Measurements from ENCODE around the gene ACOX3.

ACOX3 gene

GRCh38 chr4:8467016-8467415 lies 26.5 kb upstream of the ACOX3 start:
- H3K9ac ChIP-seq (ENCODE audit: low read depth in 1 of 2, low read length in 2 of 2) = no peak overlapping the region
- no peaks in the 10 kb centered on the region for H3K9me3 ChIP-seq (ENCODE audit: control insufficient read depth in 1 of 2, low read length in 2 of 2)
- H3K27ac ChIP-seq (ENCODE audit: low read depth, low read length) = no peak overlapping the region
- no peaks in the 10 kb centered on the region for H3K27me3 ChIP-seq (ENCODE audit: control insufficient read depth in 1 of 2, insufficient read depth in 2 of 2, low read length in 2 of 2)
- no peak overlapping the region for H3K4me3 ChIP-seq (ENCODE audit: low read depth in 1 of 2, low read length in 2 of 2)
- H3K36me3 ChIP-seq (ENCODE audit: control insufficient read depth in 1 of 2, insufficient read depth in 2 of 2, low read length in 2 of 2) = peaks cover 0 to 58% of the 10 kb centered on the region in 2 donors
- H3K4me1 ChIP-seq (ENCODE audit: control insufficient read depth in 1 of 2, insufficient read depth in 2 of 2, low read length in 2 of 2) = no peaks in the 10 kb centered on the region

GRCh38 chr4:8465615-8466611 lies 25.4 kb upstream of the ACOX3 start:
- H3K4me3 ChIP-seq (ENCODE audit: low read depth in 1 of 2, low read length in 2 of 2) = no peak overlapping the region
- H3K9ac ChIP-seq (ENCODE audit: low read depth in 1 of 2, low read length in 2 of 2) = no peak overlapping the region
- H3K27me3 ChIP-seq (ENCODE audit: control insufficient read depth in 1 of 2, insufficient read depth in 2 of 2, low read length in 2 of 2) = no peaks in the 10 kb centered on the region
- no peak overlapping the region for H3K27ac ChIP-seq (ENCODE audit: low read depth, low read length)
- H3K36me3 ChIP-seq (ENCODE audit: control insufficient read depth in 1 of 2, insufficient read depth in 2 of 2, low read length in 2 of 2) = peaks cover 0 to 68% of the 10 kb centered on the region in 2 donors
- no peaks in the 10 kb centered on the region for H3K4me1 ChIP-seq (ENCODE audit: control insufficient read depth in 1 of 2, insufficient read depth in 2 of 2, low read length in 2 of 2)
- H3K9me3 ChIP-seq (ENCODE audit: control insufficient read depth in 1 of 2, low read length in 2 of 2) = no peaks in the 10 kb centered on the region

- Histone ChIP-seq H3K36me3 (ENCODE audit: control insufficient read depth in 1 of 2, insufficient read depth in 2 of 2, low read length in 2 of 2) (peaks cover 0 to 62% of the 10 kb centered on the region in 2 donors), H3K9me3 (ENCODE audit: control insufficient read depth in 1 of 2, low read length in 2 of 2) (no peaks in the 10 kb centered on the region), H3K27ac (ENCODE audit: low read depth, low read length) (no peak overlapping the region), H3K27me3 (ENCODE audit: control insufficient read depth in 1 of 2, insufficient read depth in 2 of 2, low read length in 2 of 2) (no peaks in the 10 kb centered on the region), H3K4me1 (ENCODE audit: control insufficient read depth in 1 of 2, insufficient read depth in 2 of 2, low read length in 2 of 2) (no peaks in the 10 kb centered on the region), H3K9ac (ENCODE audit: low read depth in 1 of 2, low read length in 2 of 2) (no peak overlapping the region), H3K4me3 (ENCODE audit: low read depth in 1 of 2, low read length in 2 of 2) (no peak overlapping the region)
These were observed 23.9 kb upstream of the ACOX3 start for GRCh38 chr4:8464381-8464780.

- Histone ChIP-seq H3K4me1 (ENCODE audit: control insufficient read depth in 1 of 2, insufficient read depth in 2 of 2, low read length in 2 of 2) (no peaks in the 10 kb centered on the region), H3K9me3 (ENCODE audit: control insufficient read depth in 1 of 2, low read length in 2 of 2) (no peaks in the 10 kb centered on the region), H3K27ac (ENCODE audit: low read depth, low read length) (no peak overlapping the region), H3K36me3 (ENCODE audit: control insufficient read depth in 1 of 2, insufficient read depth in 2 of 2, low read length in 2 of 2) (peaks cover 0 to 61% of the 10 kb centered on the region in 2 donors), H3K9ac (ENCODE audit: low read depth in 1 of 2, low read length in 2 of 2) (no peak overlapping the region), H3K4me3 (ENCODE audit: low read depth in 1 of 2, low read length in 2 of 2) (no peak overlapping the region), H3K27me3 (ENCODE audit: control insufficient read depth in 1 of 2, insufficient read depth in 2 of 2, low read length in 2 of 2) (no peaks in the 10 kb centered on the region)
These were observed 23.3 kb upstream of the ACOX3 start for GRCh38 chr4:8463811-8464210.

DNA sequence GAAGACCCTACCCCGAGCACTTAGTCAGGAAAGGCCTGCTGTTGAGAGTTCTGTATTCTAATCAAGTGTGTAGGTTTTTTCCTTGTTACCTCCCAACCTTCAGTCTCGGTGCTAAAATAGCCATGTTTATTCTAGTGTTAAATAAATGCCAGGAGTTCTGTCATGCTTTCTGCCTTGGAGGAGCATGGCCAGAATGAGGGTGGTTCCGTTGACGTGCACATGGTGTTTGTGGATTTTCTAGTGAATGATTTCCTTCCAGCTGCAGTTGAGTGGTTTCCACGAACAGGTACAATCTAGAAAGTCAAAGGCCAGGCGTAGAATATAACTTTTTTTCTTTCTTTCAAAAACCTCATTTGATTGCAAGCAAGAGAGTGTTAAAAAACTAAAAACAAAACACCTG lies 21.1 kb upstream of the ACOX3 start:
- Histone ChIP-seq H3K9me3 (ENCODE audit: control insufficient read depth in 1 of 2, low read length in 2 of 2) (no peaks in the 10 kb centered on the region), H3K4me3 (ENCODE audit: low read depth in 1 of 2, low read length in 2 of 2) (no peak overlapping the region), H3K27ac (ENCODE audit: low read depth, low read length) (no peak overlapping the region), H3K27me3 (ENCODE audit: control insufficient read depth in 1 of 2, insufficient read depth in 2 of 2, low read length in 2 of 2) (no peaks in the 10 kb centered on the region), H3K36me3 (ENCODE audit: control insufficient read depth in 1 of 2, insufficient read depth in 2 of 2, low read length in 2 of 2) (peaks cover 0 to 59% of the 10 kb centered on the region in 2 donors), H3K4me1 (ENCODE audit: control insufficient read depth in 1 of 2, insufficient read depth in 2 of 2, low read length in 2 of 2) (no peaks in the 10 kb centered on the region), H3K9ac (ENCODE audit: low read depth in 1 of 2, low read length in 2 of 2) (no peak overlapping the region)

GRCh38 chr4:8461086-8461485 lies 20.6 kb upstream of the ACOX3 start:
- no peak overlapping the region for H3K4me3 ChIP-seq (ENCODE audit: low read depth in 1 of 2, low read length in 2 of 2)
- H3K4me1 ChIP-seq (ENCODE audit: control insufficient read depth in 1 of 2, insufficient read depth in 2 of 2, low read length in 2 of 2) = no peaks in the 10 kb centered on the region
- no peaks in the 10 kb centered on the region for H3K9me3 ChIP-seq (ENCODE audit: control insufficient read depth in 1 of 2, low read length in 2 of 2)
- H3K9ac ChIP-seq (ENCODE audit: low read depth in 1 of 2, low read length in 2 of 2) = no peak overlapping the region
- H3K27me3 ChIP-seq (ENCODE audit: control insufficient read depth in 1 of 2, insufficient read depth in 2 of 2, low read length in 2 of 2) = no peaks in the 10 kb centered on the region
- no peak overlapping the region for H3K27ac ChIP-seq (ENCODE audit: low read depth, low read length)
- peaks cover 0 to 56% of the 10 kb centered on the region in 2 donors for H3K36me3 ChIP-seq (ENCODE audit: control insufficient read depth in 1 of 2, insufficient read depth in 2 of 2, low read length in 2 of 2)

DNA sequence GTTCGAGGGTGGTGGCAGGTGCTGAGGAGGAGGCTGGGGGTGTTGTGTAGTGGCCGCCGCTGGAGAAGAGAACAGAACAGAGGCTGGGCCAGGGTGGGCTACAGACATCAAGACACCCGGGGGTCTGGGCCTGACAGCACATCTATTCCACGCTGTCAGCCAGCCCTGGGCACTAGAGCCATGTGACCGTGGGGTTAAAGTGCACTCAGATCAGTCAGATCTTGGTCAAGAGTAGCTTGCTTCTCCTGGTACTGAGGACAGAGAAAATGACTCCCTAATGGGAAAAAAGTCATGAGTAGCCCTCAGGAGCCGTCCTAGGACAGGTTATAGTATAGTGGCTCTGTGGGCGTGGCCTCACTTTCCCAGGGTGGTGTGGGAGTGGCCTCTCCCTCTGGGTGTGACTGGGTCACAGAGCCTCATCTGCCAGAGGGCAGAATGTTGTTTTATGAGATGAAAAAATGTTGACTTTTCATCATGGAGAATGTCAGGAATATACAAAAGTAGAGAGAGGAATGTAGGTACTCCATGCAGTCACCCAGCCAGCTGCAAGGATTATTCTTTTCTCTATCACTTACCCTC lies 19.4 kb upstream of the ACOX3 start:
- H3K27ac ChIP-seq (ENCODE audit: low read depth, low read length) = no peak overlapping the region
- no peak overlapping the region for H3K4me3 ChIP-seq (ENCODE audit: low read depth in 1 of 2, low read length in 2 of 2)
- no peaks in the 10 kb centered on the region for H3K27me3 ChIP-seq (ENCODE audit: control insufficient read depth in 1 of 2, insufficient read depth in 2 of 2, low read length in 2 of 2)
- H3K9me3 ChIP-seq (ENCODE audit: control insufficient read depth in 1 of 2, low read length in 2 of 2) = no peaks in the 10 kb centered on the region
- H3K36me3 ChIP-seq (ENCODE audit: control insufficient read depth in 1 of 2, insufficient read depth in 2 of 2, low read length in 2 of 2) = peaks cover 7 to 55% of the 10 kb centered on the region in 2 donors
- no peak overlapping the region for H3K9ac ChIP-seq (ENCODE audit: low read depth in 1 of 2, low read length in 2 of 2)
- no peaks in the 10 kb centered on the region for H3K4me1 ChIP-seq (ENCODE audit: control insufficient read depth in 1 of 2, insufficient read depth in 2 of 2, low read length in 2 of 2)

DNA sequence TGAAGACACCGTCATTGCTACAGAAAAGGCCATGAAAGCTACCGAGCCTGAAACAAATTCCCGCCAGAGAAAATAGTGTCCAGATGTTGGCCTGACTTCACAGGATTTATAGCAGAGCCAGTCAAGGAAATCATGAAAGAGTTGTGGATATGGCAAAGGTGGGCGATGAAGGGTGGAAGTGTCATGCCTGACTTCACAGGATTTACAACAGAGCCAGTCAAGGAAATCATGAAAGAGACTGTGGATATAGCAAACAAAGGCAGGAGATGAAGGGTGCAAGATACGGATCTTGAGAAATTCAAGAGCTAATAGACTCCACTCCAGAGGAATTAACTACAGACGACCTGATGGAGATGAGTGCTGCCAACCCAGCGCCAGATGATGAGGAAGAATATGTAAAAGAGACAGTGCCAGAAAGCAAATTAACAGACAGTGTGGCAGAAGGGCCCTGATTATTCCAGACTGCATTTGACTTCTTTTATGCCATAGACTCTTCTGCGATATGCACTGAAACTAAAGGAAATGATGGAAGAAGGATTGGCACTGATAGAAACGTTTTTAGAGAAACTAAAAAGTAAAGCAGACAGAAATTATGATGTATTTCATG lies 17.2 kb upstream of the ACOX3 start:
- Histone ChIP-seq H3K36me3 (ENCODE audit: control insufficient read depth in 1 of 2, insufficient read depth in 2 of 2, low read length in 2 of 2) (peaks cover 23 to 63% of the 10 kb centered on the region in 2 donors), H3K27me3 (ENCODE audit: control insufficient read depth in 1 of 2, insufficient read depth in 2 of 2, low read length in 2 of 2) (no peaks in the 10 kb centered on the region), H3K4me3 (ENCODE audit: low read depth in 1 of 2, low read length in 2 of 2) (no peak overlapping the region)

DNA sequence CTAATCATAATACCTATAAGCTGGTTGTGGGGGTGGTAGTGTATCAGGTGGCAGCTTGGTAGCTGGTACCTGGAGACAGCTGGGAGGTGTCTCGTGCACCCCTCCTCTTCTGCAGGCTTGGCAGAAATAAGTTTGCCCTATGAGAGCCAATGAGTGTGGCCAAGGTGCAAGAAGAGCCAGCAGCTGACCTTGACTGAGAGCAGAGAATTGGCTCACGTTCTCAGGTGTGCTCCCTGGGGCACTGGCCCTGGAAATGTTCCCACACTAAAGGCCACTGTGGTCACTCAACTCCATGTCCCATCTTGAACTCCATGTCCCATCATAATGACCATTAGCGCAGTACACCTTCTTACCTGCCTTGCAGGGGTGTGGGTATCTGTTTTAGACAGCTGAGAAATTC lies 13.4 kb upstream of the ACOX3 start:
- no peak overlapping the region for H3K4me3 ChIP-seq (ENCODE audit: low read depth in 1 of 2, low read length in 2 of 2)
- peaks cover 0 to 4% of the 10 kb centered on the region in 2 donors for H3K4me1 ChIP-seq (ENCODE audit: control insufficient read depth in 1 of 2, insufficient read depth in 2 of 2, low read length in 2 of 2)
- no peaks in the 10 kb centered on the region for H3K27me3 ChIP-seq (ENCODE audit: control insufficient read depth in 1 of 2, insufficient read depth in 2 of 2, low read length in 2 of 2)
- H3K27ac ChIP-seq (ENCODE audit: low read depth, low read length) = no peak overlapping the region
- no peak overlapping the region for H3K9ac ChIP-seq (ENCODE audit: low read depth in 1 of 2, low read length in 2 of 2)
- no peaks in the 10 kb centered on the region for H3K9me3 ChIP-seq (ENCODE audit: control insufficient read depth in 1 of 2, low read length in 2 of 2)
- H3K36me3 ChIP-seq (ENCODE audit: control insufficient read depth in 1 of 2, insufficient read depth in 2 of 2, low read length in 2 of 2) = peaks cover 28 to 78% of the 10 kb centered on the region in 2 donors

More for the DNA sequence above, 17.2 kb upstream of the ACOX3 start:
- no peaks in the 10 kb centered on the region for H3K9me3 ChIP-seq (ENCODE audit: control insufficient read depth in 1 of 2, low read length in 2 of 2)
- H3K27ac ChIP-seq (ENCODE audit: low read depth, low read length) = no peak overlapping the region
- H3K4me1 ChIP-seq (ENCODE audit: control insufficient read depth in 1 of 2, insufficient read depth in 2 of 2, low read length in 2 of 2) = no peaks in the 10 kb centered on the region
- H3K9ac ChIP-seq (ENCODE audit: low read depth in 1 of 2, low read length in 2 of 2) = no peak overlapping the region

All from duodenal mucosa (tissue), 2 donors.